KMS-11 (cell line): ENCODE measurements around the gene COQ8B.
A peak's percentile ranks its signal among the peaks of the same experiment; 100 is the strongest.

Source experiments
- H2AFZ ChIP-seq: fragments of 200-600 bp; sonication (generic); 2 replicates; pipeline ENCODE4 v1.6.1; 2016; ENCODE audit warnings: antibody characterized with exemption, mixed run types, low read depth
- H3K27ac ChIP-seq: fragments of 200-600 bp; sonication (generic); 2 replicates; pipeline ENCODE4 v1.6.1; 2016; ENCODE audit warnings: mild to moderate bottlenecking, mixed run types
- H3K27me3 ChIP-seq: fragments of 200-600 bp; sonication (generic); 2 replicates; pipeline ENCODE4 v1.6.1; 2017; ENCODE audit warnings: mild to moderate bottlenecking, low read depth, mixed run types, moderate library complexity; ENCODE audit not compliant: insufficient read depth
- H3K36me3 ChIP-seq: fragments of 200-600 bp; sonication (generic); 2 replicates; pipeline ENCODE4 v1.6.1; 2017; ENCODE audit warnings: mild to moderate bottlenecking, mixed run types; ENCODE audit not compliant: insufficient read depth
- H3K4me1 ChIP-seq: fragments of 200-600 bp; sonication (generic); 2 replicates; pipeline ENCODE4 v1.6.1; 2016; ENCODE audit warnings: mild to moderate bottlenecking, low read depth, mixed run types; ENCODE audit not compliant: poor library complexity, severe bottlenecking
- H3K4me2 ChIP-seq: fragments of 200-600 bp; sonication (generic); 2 replicates; pipeline ENCODE4 v1.7.0; 2016; ENCODE audit warnings: mild to moderate bottlenecking, mixed run types
- H3K4me3 ChIP-seq: fragments of 200-600 bp; sonication (generic); IDR thresholded peaks from 2 replicates; pipeline ENCODE4 v1.6.1; 2017; ENCODE audit warnings: low read depth, low read length, mixed read lengths; ENCODE audit not compliant: insufficient read depth
- H3K79me2 ChIP-seq: fragments of 200-600 bp; sonication (generic); 2 replicates; pipeline ENCODE4 v1.6.1; 2016; ENCODE audit warnings: low read depth, mixed run types; ENCODE audit not compliant: insufficient read depth
- H3K9ac ChIP-seq: fragments of 200-600 bp; sonication (generic); 2 replicates; pipeline ENCODE4 v1.6.1; 2016; ENCODE audit warnings: mild to moderate bottlenecking, mixed run types
- H4K20me1 ChIP-seq: fragments of 200-600 bp; sonication (generic); 2 replicates; pipeline ENCODE4 v1.6.1; 2016; ENCODE audit warnings: mild to moderate bottlenecking, mixed run types; ENCODE audit not compliant: insufficient read depth
- CTCF ChIP-seq: fragments of 200-600 bp; sonication (generic); conservative IDR thresholded peaks from 2 replicates; pipeline ENCODE4 v1.6.1; 2017; ENCODE audit warnings: low read depth, mild to moderate bottlenecking, antibody characterized with exemption, low read length, moderate library complexity, mixed read lengths

The COQ8B gene

GRCh38 chr19:40755791-40756190 is 39.1 kb upstream of the COQ8B start:
- Histone ChIP-seq H3K4me3 (no peak overlapping the region), H3K79me2 (peaks cover 74% of the 10 kb centered on the region), H3K4me2 (no peak overlapping the region), H3K36me3 (peaks cover 30% of the 10 kb centered on the region; the same call in 1 of the 2 replicates), H3K4me1 (peaks cover 42% of the 10 kb centered on the region), H3K9ac (no peak overlapping the region), H3K27ac (no peak overlapping the region), H4K20me1 (peaks cover 19% of the 10 kb centered on the region), H2AFZ (no peak overlapping the region), H3K27me3 (no peaks in the 10 kb centered on the region)
- no peak for TF ChIP-seq CTCF

- Histone ChIP-seq H3K4me2 (no peak overlapping the region), H2AFZ (no peak overlapping the region), H3K4me1 (peaks cover 39% of the 10 kb centered on the region), H3K27ac (no peak overlapping the region), H3K9ac (no peak overlapping the region), H3K27me3 (no peaks in the 10 kb centered on the region), H3K4me3 (no peak overlapping the region), H3K79me2 (peaks cover 74% of the 10 kb centered on the region), H3K36me3 (peaks cover 25% of the 10 kb centered on the region; the same call in 1 of the 2 replicates), H4K20me1 (peaks cover 19% of the 10 kb centered on the region)
- TF ChIP-seq CTCF, result no peak
Observed at GRCh38 chr19:40755248-40755624, 38.5 kb upstream of the COQ8B start.

GRCh38 chr19:40754611-40755247 is 38.0 kb upstream of the COQ8B start:
- Histone ChIP-seq H3K4me2 (peak overlapping the region; percentile 13), H3K4me1 (peaks cover 43% of the 10 kb centered on the region), H3K36me3 (peaks cover 20% of the 10 kb centered on the region; the same call in 1 of the 2 replicates), H3K27me3 (no peaks in the 10 kb centered on the region), H3K4me3 (no peak overlapping the region), H3K27ac (no peak overlapping the region; the same call in 1 of the 2 replicates), H3K79me2 (peaks cover 74% of the 10 kb centered on the region), H3K9ac (no peak overlapping the region), H2AFZ (no peak overlapping the region), H4K20me1 (peaks cover 19% of the 10 kb centered on the region)
- TF ChIP-seq CTCF, result no peak

DNA sequence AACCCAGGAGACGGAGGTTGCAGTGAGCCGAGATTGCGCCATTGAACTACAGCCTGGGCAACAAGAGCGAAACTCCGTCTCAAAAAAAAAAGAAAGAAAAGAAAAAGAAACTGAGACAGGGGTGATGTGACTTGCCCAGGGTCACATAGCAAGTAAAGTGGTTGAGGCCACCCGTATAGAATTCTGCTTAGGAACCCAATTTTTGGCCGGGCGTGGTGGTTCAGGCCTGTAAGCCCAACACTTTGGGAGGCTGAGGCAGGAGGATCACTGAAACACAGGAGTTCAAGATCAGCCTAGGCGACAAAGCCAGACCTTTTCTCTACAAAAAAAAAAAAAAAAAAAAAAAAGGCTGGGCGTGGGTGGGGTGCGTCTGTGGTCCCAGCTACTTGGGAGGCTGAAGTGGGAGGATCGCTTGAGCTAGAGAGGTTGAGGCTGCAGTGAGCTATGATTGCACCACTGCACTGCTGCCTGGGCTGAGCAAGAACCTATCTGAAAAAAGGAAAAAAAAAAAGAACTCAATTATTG is 35.6 kb upstream of the COQ8B start:
- no peak for TF ChIP-seq CTCF
- Histone ChIP-seq H3K4me1 (peaks cover 53% of the 10 kb centered on the region), H3K27me3 (no peaks in the 10 kb centered on the region), H3K9ac (peak overlapping the region; percentile 90; the same call in 1 of the 2 replicates), H4K20me1 (peaks cover 16% of the 10 kb centered on the region), H3K4me3 (no peak overlapping the region), H3K36me3 (peaks cover 10% of the 10 kb centered on the region; the same call in 1 of the 2 replicates), H3K27ac (peak overlapping the region; percentile 75; the same call in 1 of the 2 replicates), H3K4me2 (peak overlapping the region; percentile 70), H3K79me2 (peaks cover 63% of the 10 kb centered on the region), H2AFZ (no peak overlapping the region)
